WTC11 (cell line): ENCODE measurements around the gene ATP2B2. TPM values are rescaled to one million over a fixed set of nuclear protein-coding genes. Genes with fewer than 3 reads are reported as not detected.

ENCODE experiments used
- ATAC-seq: fragments of 200-7000 bp; cut with Tn5 transposase; 2 replicates; pipeline ENCODE4 v1.10.0; 2021; ENCODE audit warnings: mild to moderate bottlenecking, moderate library complexity
- CTCF ChIA-PET: fragments of 300-600 bp; sonication (Branson Sonifier 250); formaldehyde crosslinking; loops from one replicate; lab custom pipeline; 2021; ENCODE audit warnings: antibody characterized with exemption; lab: Charles Lee
- POLR2A ChIA-PET: fragments of 350-600 bp; sonication (Branson Sonifier 250); formaldehyde crosslinking; loops from one replicate; lab custom pipeline; 2021; ENCODE audit warnings: antibody characterized with exemption; lab: Charles Lee
- DNase-seq: peaks from one replicate; pipeline ENCODE4 v3.0.0; 2021; ENCODE audit warnings: low spot score
- H3K27ac Mint-ChIP-seq: 2 replicates; pipeline ENCODE4 v1.8.0; 2021; ENCODE audit warnings: mixed read lengths
- H3K27me3 Mint-ChIP-seq: 2 replicates; pipeline ENCODE4 v1.8.0; 2021; ENCODE audit warnings: low read depth, mild to moderate bottlenecking, moderate library complexity, mixed read lengths
- H3K36me3 Mint-ChIP-seq: 2 replicates; pipeline ENCODE4 v1.8.0; 2021; ENCODE audit warnings: mixed read lengths
- H3K4me1 Mint-ChIP-seq: 2 replicates; pipeline ENCODE4 v1.8.0; 2022; ENCODE audit warnings: mixed read lengths
- H3K4me3 Mint-ChIP-seq: 2 replicates; pipeline ENCODE4 v1.8.0; 2021; ENCODE audit warnings: mild to moderate bottlenecking, moderate library complexity, mixed read lengths
- H3K9me3 Mint-ChIP-seq: 2 replicates; pipeline ENCODE4 v1.8.0; 2021; ENCODE audit warnings: mixed read lengths
- ATF3 ChIP-seq: sonication (generic); formaldehyde crosslinking; conservative IDR thresholded peaks from 2 replicates; pipeline ENCODE4 v1.8.1; 2022; ENCODE audit warnings: mild to moderate bottlenecking, missing genetic modification reagents
- CREB1 ChIP-seq: sonication (generic); formaldehyde crosslinking; IDR thresholded peaks from 2 replicates; pipeline ENCODE4 v1.8.0; 2023; ENCODE audit warnings: mild to moderate bottlenecking, missing genetic modification reagents
- CREM ChIP-seq: sonication (generic); formaldehyde crosslinking; IDR thresholded peaks from 2 replicates; pipeline ENCODE4 v1.8.1; 2022; ENCODE audit warnings: mild to moderate bottlenecking, missing genetic modification reagents, moderate library complexity
- E2F1 ChIP-seq: sonication (generic); formaldehyde crosslinking; IDR thresholded peaks from 2 replicates; pipeline ENCODE4 v1.8.0; 2022; ENCODE audit warnings: mild to moderate bottlenecking, missing genetic modification reagents
- EMX1 ChIP-seq: fragments of 250-450 bp; sonication (Bioruptor Pico); IDR thresholded peaks from 2 replicates; pipeline ENCODE4 v1.8.0; 2021; ENCODE audit warnings: mild to moderate bottlenecking
- ESRRA ChIP-seq: sonication (generic); formaldehyde crosslinking; IDR thresholded peaks from 2 replicates; pipeline ENCODE4 v1.8.1; 2022; ENCODE audit warnings: mild to moderate bottlenecking, missing genetic modification reagents, borderline replicate concordance
- ETV6 ChIP-seq: sonication (generic); formaldehyde crosslinking; IDR thresholded peaks from 2 replicates; pipeline ENCODE4 v1.8.1; 2022; ENCODE audit warnings: mild to moderate bottlenecking, missing genetic modification reagents
- FOXP1 ChIP-seq: sonication (generic); formaldehyde crosslinking; IDR thresholded peaks from 2 replicates; pipeline ENCODE4 v1.8.0; 2022; ENCODE audit warnings: missing genetic modification reagents, mild to moderate bottlenecking, moderate library complexity, borderline replicate concordance
- GRHL2 ChIP-seq: fragments of 250-450 bp; sonication (Bioruptor Pico); IDR thresholded peaks from 2 replicates; pipeline ENCODE4 v1.8.0; 2022; ENCODE audit warnings: mild to moderate bottlenecking, moderate library complexity; ENCODE audit not compliant: insufficient replicate concordance, severe bottlenecking
- HMGA2 ChIP-seq: fragments of 250-450 bp; sonication (Bioruptor Pico); IDR thresholded peaks from 2 replicates; pipeline ENCODE4 v1.4.0; 2021; ENCODE audit warnings: mild to moderate bottlenecking, moderate library complexity
- JUN ChIP-seq: sonication (generic); formaldehyde crosslinking; IDR thresholded peaks from 2 replicates; pipeline ENCODE4 v1.8.0; 2023; ENCODE audit warnings: mild to moderate bottlenecking, missing genetic modification reagents
- NR2C2 ChIP-seq: sonication (generic); formaldehyde crosslinking; IDR thresholded peaks from 2 replicates; pipeline ENCODE4 v1.8.0; 2022; ENCODE audit warnings: mild to moderate bottlenecking, missing genetic modification reagents
- NR3C1 ChIP-seq: sonication (generic); formaldehyde crosslinking; conservative IDR thresholded peaks from 2 replicates; pipeline ENCODE4 v1.8.1; 2023; ENCODE audit warnings: low read depth, mild to moderate bottlenecking, missing genetic modification reagents
- PREB ChIP-seq: sonication (generic); formaldehyde crosslinking; IDR thresholded peaks from 2 replicates; pipeline ENCODE4 v1.8.1; 2022; ENCODE audit warnings: mild to moderate bottlenecking, missing genetic modification reagents, moderate library complexity, borderline replicate concordance
- RELA ChIP-seq: sonication (generic); formaldehyde crosslinking; IDR thresholded peaks from 2 replicates; pipeline ENCODE4 v1.8.1; 2022; ENCODE audit warnings: missing genetic modification reagents, mild to moderate bottlenecking, borderline replicate concordance
- SMAD4 ChIP-seq: sonication (generic); formaldehyde crosslinking; IDR thresholded peaks from 2 replicates; pipeline ENCODE4 v1.8.0; 2022; ENCODE audit warnings: mild to moderate bottlenecking, missing genetic modification reagents
- TP53 ChIP-seq: sonication (generic); formaldehyde crosslinking; IDR thresholded peaks from 2 replicates; pipeline ENCODE4 v1.8.1; 2023; ENCODE audit warnings: mild to moderate bottlenecking, missing genetic modification reagents
- ZNF138 ChIP-seq: sonication (generic); formaldehyde crosslinking; conservative IDR thresholded peaks from 2 replicates; pipeline ENCODE4 v1.8.1; 2022; ENCODE audit warnings: mild to moderate bottlenecking, moderate library complexity, missing genetic modification reagents
- ZNF263 ChIP-seq: sonication (generic); formaldehyde crosslinking; IDR thresholded peaks from 2 replicates; pipeline ENCODE4 v1.8.1; 2022; ENCODE audit warnings: low read depth, mild to moderate bottlenecking, moderate library complexity, missing genetic modification reagents
- ZNF317 ChIP-seq: sonication (generic); formaldehyde crosslinking; IDR thresholded peaks from 2 replicates; pipeline ENCODE4 v1.8.1; 2023; ENCODE audit warnings: low read depth, mild to moderate bottlenecking, moderate library complexity, missing genetic modification reagents, borderline replicate concordance
- ZNF671 ChIP-seq: fragments of 250-450 bp; sonication (Bioruptor Pico); IDR thresholded peaks from 2 replicates; pipeline ENCODE4 v1.8.0; 2021; ENCODE audit warnings: mild to moderate bottlenecking
- total RNA-seq: library from RNA; stranded (reverse); gene quantifications from 3 replicates; pipeline ENCODE4 v1.2.3, GENCODE V29; 2021

The ATP2B2 gene
- total RNA-seq, 1 experiment from 2014 or later: 0.48 TPM

- peak overlapping the region; percentile 22; the same call in 1 of the 2 replicates for H3K4me3 Mint-ChIP-seq
- no peak for DNase-seq
- no peaks in the 10 kb centered on the region for H3K27me3 Mint-ChIP-seq
- peaks cover 10% of the 10 kb centered on the region for H3K4me1 Mint-ChIP-seq
- no peaks in the 10 kb centered on the region for H3K9me3 Mint-ChIP-seq
- POLR2A ChIA-PET: no interaction called here
- H3K27ac Mint-ChIP-seq: no peak overlapping the region
- CTCF ChIA-PET: no interaction called here
- no peak for ATAC-seq
- TF ChIP-seq ZNF138 (CRISPR knock-in tag) (no peak), GRHL2 (CRISPR knock-in tag) (no peak), ETV6 (CRISPR knock-in tag) (no peak), CREB1 (CRISPR knock-in tag) (no peak), EMX1 (CRISPR knock-in tag) (no peak), NR3C1 (CRISPR knock-in tag) (no peak), ESRRA (no peak), E2F1 (CRISPR knock-in tag) (no peak), PREB (CRISPR knock-in tag) (no peak), JUN (CRISPR knock-in tag) (no peak), ZNF263 (CRISPR knock-in tag) (no peak), RELA (no peak), SMAD4 (CRISPR knock-in tag) (no peak), FOXP1 (CRISPR knock-in tag) (no peak), ZNF317 (CRISPR knock-in tag) (no peak), ZNF671 (no peak)
- peaks cover 52% of the 10 kb centered on the region for H3K36me3 Mint-ChIP-seq
These were observed 187.4 kb downstream of the ATP2B2 start for GRCh38 chr3:10317961-10318350.

GRCh38 chr3:10317311-10317960 is 187.9 kb downstream of the ATP2B2 start:
- Mint-ChIP-seq H3K4me1 (peaks cover 10% of the 10 kb centered on the region), H3K9me3 (no peaks in the 10 kb centered on the region), H3K4me3 (no peak overlapping the region), H3K36me3 (peaks cover 56% of the 10 kb centered on the region), H3K27ac (no peak overlapping the region), H3K27me3 (no peaks in the 10 kb centered on the region)
- DNase-seq (no peak), ATAC-seq (no peak)
- CTCF ChIA-PET: no interaction called here
- POLR2A ChIA-PET: no interaction called here
- TF ChIP-seq E2F1 (CRISPR knock-in tag) (no peak), ATF3 (CRISPR knock-in tag) (no peak), HMGA2 (no peak), NR2C2 (CRISPR knock-in tag) (no peak), ETV6 (CRISPR knock-in tag) (no peak), CREM (CRISPR knock-in tag) (no peak), TP53 (CRISPR knock-in tag) (no peak)
